Common myeloid progenitor, CD34-positive (primary cell): ENCODE data around the gene OGFOD2. TPM values are rescaled to one million over a fixed set of nuclear protein-coding genes. Genes with fewer than 3 reads are reported as not detected.
A peak's percentile ranks its signal among the peaks of the same experiment; 100 is the strongest.

Experiments used
- CTCF ChIA-PET: fragments of 350-600 bp; sonication (Branson Sonifier 250); formaldehyde crosslinking; loops from one replicate; lab custom pipeline; 2021; ENCODE audit warnings: antibody characterized with exemption; lab: Charles Lee
- POLR2A ChIA-PET: fragments of 350-600 bp; sonication (Branson Sonifier 250); formaldehyde crosslinking; loops from one replicate; lab custom pipeline; 2021; ENCODE audit warnings: antibody characterized with exemption; lab: Charles Lee
- DNase-seq, 3 donors: peaks; one replicate each; pipeline versions ENCODE4 v3.0.0 to v3.0.0-alpha.2; 2013
- H3K27ac ChIP-seq, 2 experiments: 1 replicate in 1 of 2; 2 replicates in 1 of 2; pipeline ENCODE4 v1.7.0; 2013; ENCODE audit warnings: inconsistent platforms in 2 of 2, low read length in 2 of 2, mild to moderate bottlenecking in 2 of 2, low read depth in 1 of 2, moderate library complexity in 1 of 2; ENCODE audit not compliant: severe bottlenecking in 2 of 2, insufficient read depth in 1 of 2, poor library complexity in 1 of 2
- H3K27me3 ChIP-seq, 5 experiments: replicated peaks in 2 of 5; 1 replicate in 3 of 5; 2 replicates in 2 of 5; pipeline versions ENCODE4 v1.6.1 to v1.7.0; 2013; ENCODE audit warnings: low read length in 4 of 5, mild to moderate bottlenecking in 2 of 5, moderate library complexity in 2 of 5, inconsistent platforms in 1 of 5; ENCODE audit not compliant: insufficient read depth in 5 of 5, control insufficient read depth in 4 of 5
- H3K36me3 ChIP-seq, 4 experiments: 1 replicate in 2 of 4; 2 replicates in 2 of 4; pipeline versions ENCODE4 v1.6.1 to v1.7.0; 2013; ENCODE audit warnings: low read length in 3 of 4, control low read depth in 1 of 4, mild to moderate bottlenecking in 1 of 4; ENCODE audit not compliant: control insufficient read depth in 4 of 4, insufficient read depth in 4 of 4
- H3K4me1 ChIP-seq, 4 experiments: 1 replicate in 3 of 4; 2 replicates in 1 of 4; pipeline versions ENCODE4 v1.6.1 to v1.7.1; 2013; ENCODE audit warnings: low read length in 3 of 4, mild to moderate bottlenecking in 3 of 4, control low read depth in 1 of 4, inconsistent platforms in 1 of 4, moderate library complexity in 1 of 4; ENCODE audit not compliant: control insufficient read depth in 4 of 4, insufficient read depth in 4 of 4; ENCODE audit errors: control extremely low read depth in 1 of 4
- H3K4me3 ChIP-seq, 7 experiments: 1 replicate in 4 of 7; 2 replicates in 3 of 7; pipeline versions ENCODE4 v1.5.1 to v1.7.0; 2013; ENCODE audit warnings: mild to moderate bottlenecking in 7 of 7, low read length in 6 of 7, moderate library complexity in 6 of 7, inconsistent platforms in 2 of 7, low read depth in 2 of 7, control low read depth in 1 of 7; ENCODE audit not compliant: insufficient read depth in 4 of 7, control insufficient read depth in 1 of 7; ENCODE audit errors: extremely low read depth in 1 of 7
- H3K9me3 ChIP-seq, 5 experiments: 1 replicate in 4 of 5; 2 replicates in 1 of 5; pipeline versions ENCODE4 v1.6.1 to v1.7.1; 2013; ENCODE audit warnings: low read length in 4 of 5, mild to moderate bottlenecking in 2 of 5, inconsistent platforms in 1 of 5, low read depth in 1 of 5, moderate library complexity in 1 of 5; ENCODE audit not compliant: control insufficient read depth in 4 of 5, insufficient read depth in 2 of 5; ENCODE audit errors: control extremely low read depth in 1 of 5
- WGBS: methylation state at CpG from one replicate; pipeline ENCODE4 v1.1.5; 2013; ENCODE audit not compliant: insufficient coverage; 5-methylcytosine and 5-hydroxymethylcytosine counted together
- polyA plus RNA-seq: library from polyadenylated mRNA; unstranded; fragments of 120-200 nt; gene quantifications from one replicate; pipeline ENCODE4 v1.2.1, GENCODE V29; 2013

OGFOD2 gene
- polyA plus RNA-seq, result 24.2 TPM

- POLR2A ChIA-PET, result interaction anchor here (0.6 to 2.7 kb wide), 5 partner anchors 8 to 677 kb away, joined by 3 to 12 read pairs (median 4); partner anchors contain the start of genes ABCB9, MPHOSPH9 and MTRFR
- Histone ChIP-seq H3K27ac (peak within 1 kb of the TSS; percentile 98 to 99), H3K9me3 (no peaks in the 10 kb centered on the region), H3K4me1 (peaks cover 0 to 50% (median 44%) of the 10 kb centered on the region in 4 experiments), H3K27me3 (no peaks in the 10 kb centered on the region), H3K36me3 (peaks cover 0 to 33% (median 12%) of the 10 kb centered on the region in 4 experiments), H3K4me3 (peak within 1 kb of the TSS; percentile 93 to 99 (median 98))
- CTCF ChIA-PET, result interaction anchor here (0.7 to 1.6 kb wide), 13 partner anchors 8 to 258 kb away, joined by 3 to 6 read pairs (median 3); partner anchors contain the start of genes ABCB9, MPHOSPH9, MTRFR and PITPNM2
- DNase-seq, result peak; percentile 92 to 97 (median 97)
- WGBS, result 0% methylated on average over 49 of the region's 66 CpGs
Observed at GRCh38 chr12:122974892-122975789, at the start of gene OGFOD2. Gene OGFOD2 (plus strand): TSS chr12:122975244. CDS start chr12:122975252, 8 bp downstream.

GRCh38 chr12:122927756-122928403 lies 47.2 kb upstream of the OGFOD2 start:
- CTCF ChIA-PET, result interaction anchor here (0.7 to 1.5 kb wide), 3 partner anchors 10 to 72 kb away, joined by 3 read pairs; no protein-coding TSS in a partner anchor
- no peak overlapping the region for H3K27ac ChIP-seq
- 62% methylated on average over 10 of the region's 11 CpGs for WGBS
- DNase-seq, result peak in 2 of 3 donors; percentile 56 to 60
- no peaks in the 10 kb centered on the region for H3K27me3 ChIP-seq
- no peak overlapping the region for H3K4me3 ChIP-seq
- H3K4me1 ChIP-seq, result peaks cover 7 to 14% (median 10%) of the 10 kb centered on the region in 4 experiments
- peaks cover 0 to 6% (median 0%) of the 10 kb centered on the region in 4 experiments for H3K36me3 ChIP-seq
- no peaks in the 10 kb centered on the region for H3K9me3 ChIP-seq
- POLR2A ChIA-PET, result interaction anchor here (0.6 kb wide), 1 partner anchor 132 kb away, joined by 4 read pairs; no protein-coding TSS in a partner anchor

GRCh38 chr12:122928404-122929147 lies 46.5 kb upstream of the OGFOD2 start:
- ChIA-PET CTCF (no interaction called here), POLR2A (no interaction called here)

GRCh38 chr12:122929148-122929538 lies 45.9 kb upstream of the OGFOD2 start:
- H3K9me3 ChIP-seq, result no peaks in the 10 kb centered on the region
- POLR2A ChIA-PET, result no interaction called here
- H3K36me3 ChIP-seq, result peaks cover 0 to 6% (median 0%) of the 10 kb centered on the region in 4 experiments
- DNase-seq, result no peak
- WGBS, result 97% methylated on average over 11 of the region's 14 CpGs
- H3K4me3 ChIP-seq, result no peak overlapping the region
- CTCF ChIA-PET, result interaction anchor here (0.9 to 3.4 kb wide), 2 partner anchors 9 to 17 kb away, joined by 3 to 21 read pairs; no protein-coding TSS in a partner anchor
- H3K4me1 ChIP-seq, result peaks cover 7 to 14% (median 10%) of the 10 kb centered on the region in 4 experiments
- no peaks in the 10 kb centered on the region for H3K27me3 ChIP-seq
- no peak overlapping the region for H3K27ac ChIP-seq

More at GRCh38 chr12:122928404-122929147, 46.5 kb upstream of the OGFOD2 start:
- no peak for DNase-seq
- Histone ChIP-seq H3K36me3 (peaks cover 0 to 6% (median 0%) of the 10 kb centered on the region in 4 experiments), H3K4me3 (no peak overlapping the region), H3K4me1 (peaks cover 7 to 14% (median 10%) of the 10 kb centered on the region in 4 experiments), H3K9me3 (no peaks in the 10 kb centered on the region), H3K27ac (no peak overlapping the region), H3K27me3 (no peaks in the 10 kb centered on the region)
- WGBS, result 99% methylated on average over 9 of the region's 12 CpGs

GRCh38 chr12:122929812-122930211 lies 45.2 kb upstream of the OGFOD2 start:
- no peaks in the 10 kb centered on the region for H3K27me3 ChIP-seq
- no peak overlapping the region for H3K27ac ChIP-seq
- peaks cover 0 to 6% (median 0%) of the 10 kb centered on the region in 4 experiments for H3K36me3 ChIP-seq
- 97% methylated on average over 23 of the region's 23 CpGs for WGBS
- no peak overlapping the region for H3K4me3 ChIP-seq
- CTCF ChIA-PET, result interaction anchor here (0.9 to 3.4 kb wide), 2 partner anchors 10 to 16 kb away, joined by 3 to 21 read pairs; no protein-coding TSS in a partner anchor
- H3K9me3 ChIP-seq, result no peaks in the 10 kb centered on the region
- no peak for DNase-seq
- H3K4me1 ChIP-seq, result peaks cover 7 to 14% (median 10%) of the 10 kb centered on the region in 4 experiments
- POLR2A ChIA-PET, result no interaction called here

- Histone ChIP-seq H3K4me3 (no peak overlapping the region), H3K9me3 (no peaks in the 10 kb centered on the region), H3K36me3 (peaks cover 0 to 6% (median 2%) of the 10 kb centered on the region in 4 experiments), H3K27me3 (no peaks in the 10 kb centered on the region), H3K27ac (no peak overlapping the region), H3K4me1 (peaks cover 7 to 14% (median 10%) of the 10 kb centered on the region in 4 experiments)
- CTCF ChIA-PET, result interaction anchor here (3.4 kb wide), 1 partner anchor 14 kb away, joined by 21 read pairs; no protein-coding TSS in a partner anchor
- WGBS, result 83% methylated on average over 1 of the region's 8 CpGs
- POLR2A ChIA-PET, result no interaction called here
- DNase-seq, result no peak
Observed at GRCh38 chr12:122932207-122932606, 42.8 kb upstream of the OGFOD2 start.
